HepG2 (cell line): ENCODE results near the gene ZSCAN21. TPM values are rescaled to one million over a fixed set of nuclear protein-coding genes. Genes with fewer than 3 reads are reported as not detected.

Experiments used
- AGO2 ChIP-seq: fragments of 200-400 bp; formaldehyde crosslinking; optimal IDR thresholded peaks from 2 replicates; pipeline ENCODE3; 2017; ENCODE audit warnings: mild to moderate bottlenecking, low read depth, low read length, moderate library complexity
- CBX1 ChIP-seq: IDR thresholded peaks from one replicate; pipeline ENCODE4 v1.6.1; 2016; ENCODE audit warnings: antibody characterized with exemption, low read depth
- E2F1 ChIP-seq: sonication (generic); formaldehyde crosslinking; IDR thresholded peaks from 2 replicates; pipeline ENCODE4 v1.5.0; 2020; ENCODE audit warnings: missing genetic modification reagents
- FOXC1 ChIP-seq: sonication (generic); formaldehyde crosslinking; IDR thresholded peaks from 2 replicates; pipeline ENCODE4 v1.8.0; 2022; ENCODE audit warnings: mild to moderate bottlenecking, missing genetic modification reagents, borderline replicate concordance
- GATAD2A ChIP-seq: IDR thresholded peaks from 2 replicates; pipeline ENCODE4 v1.6.1; 2016
- HDAC1 ChIP-seq: sonication (generic); formaldehyde crosslinking; IDR thresholded peaks from 2 replicates; pipeline ENCODE4 v1.5.1; 2020; ENCODE audit warnings: mild to moderate bottlenecking, missing genetic modification reagents
- HIC2 ChIP-seq: sonication (generic); formaldehyde crosslinking; IDR thresholded peaks from 2 replicates; pipeline ENCODE4 v1.9.0; 2022; ENCODE audit warnings: low read depth, missing genetic modification reagents
- HMGA1 ChIP-seq: sonication (generic); formaldehyde crosslinking; conservative IDR thresholded peaks from 2 replicates; pipeline ENCODE4 v1.4.0; 2020; ENCODE audit warnings: missing genetic modification reagents
- KDM2A ChIP-seq: sonication (generic); formaldehyde crosslinking; IDR thresholded peaks from 2 replicates; pipeline ENCODE4 v1.4.0; 2020; ENCODE audit warnings: low read depth, missing genetic modification reagents, borderline replicate concordance
- REST ChIP-seq, 2 experiments: IDR thresholded peaks; 2 replicates each; pipeline ENCODE4 v1.6.1; 2011 to 2012; ENCODE audit warnings: low read length in 2 of 2, borderline replicate concordance in 1 of 2, low read depth in 1 of 2, mild to moderate bottlenecking in 1 of 2, moderate library complexity in 1 of 2
- RNF2 ChIP-seq: fragments of 450-650 bp; conservative IDR thresholded peaks from 2 replicates; pipeline ENCODE4 v1.6.1; 2016; ENCODE audit warnings: low read depth
- SP4 ChIP-seq: sonication (generic); formaldehyde crosslinking; IDR thresholded peaks from 2 replicates; pipeline ENCODE4 v1.8.1; 2023; ENCODE audit warnings: mild to moderate bottlenecking, missing genetic modification reagents
- TBL1XR1 ChIP-seq: fragments of 150-350 bp; IDR thresholded peaks from 2 replicates; pipeline ENCODE4 v1.6.1; 2014; ENCODE audit warnings: borderline replicate concordance, low read length; ENCODE audit not compliant: partially characterized antibody
- TCF7 ChIP-seq: sonication (generic); IDR thresholded peaks from 2 replicates; pipeline ENCODE4 v1.6.1; 2016; ENCODE audit warnings: antibody characterized with exemption, low read depth
- XBP1 ChIP-seq: sonication (generic); formaldehyde crosslinking; IDR thresholded peaks from 2 replicates; pipeline ENCODE4 v1.5.0; 2020; ENCODE audit warnings: missing genetic modification reagents
- ZBTB2 ChIP-seq: sonication (generic); formaldehyde crosslinking; IDR thresholded peaks from 2 replicates; pipeline ENCODE4 v1.8.0; 2022; ENCODE audit warnings: low read depth, missing genetic modification reagents
- ZIK1 ChIP-seq: sonication (generic); formaldehyde crosslinking; IDR thresholded peaks from 2 replicates; pipeline ENCODE4 v1.5.0; 2020; ENCODE audit warnings: mild to moderate bottlenecking, low read depth, missing genetic modification reagents, borderline replicate concordance
- ZNF597 ChIP-seq: sonication (generic); formaldehyde crosslinking; IDR thresholded peaks from 2 replicates; pipeline ENCODE4 v1.5.0; 2020; ENCODE audit warnings: missing genetic modification reagents
- ZNF639 ChIP-seq: conservative IDR thresholded peaks from 2 replicates; pipeline ENCODE4 v1.6.1; 2018; ENCODE audit warnings: missing genetic modification reagents
- ZNF772 ChIP-seq: sonication (generic); formaldehyde crosslinking; IDR thresholded peaks from 2 replicates; pipeline ENCODE4 v1.5.0; 2020; ENCODE audit warnings: mild to moderate bottlenecking, missing genetic modification reagents
- polyA plus RNA-seq, 8 experiments: library from polyadenylated mRNA; depleted of rRNA in 3 of 8; stranded (reverse) in 7 of 8; unstranded in 1 of 8; fragments of >200 nt; fragmentation: Illumina TruSeq in 4 of 8; extraction: Trizol in 4 of 8; gene quantifications; 2 replicates each; pipeline versions ENCODE4 v1.2.1 to v1.2.3, GENCODE V29; 2011 to 2016; ENCODE audit warnings: low read depth in 4 of 8, missing spikeins in 1 of 8, mixed read lengths in 1 of 8; ENCODE audit not compliant: insufficient read depth in 1 of 8
- total RNA-seq, 5 experiments: library from RNA; depleted of rRNA; stranded (reverse); fragments of >200 nt; fragmentation: Illumina TruSeq; extraction: Trizol; gene quantifications; 2 replicates each; pipeline ENCODE4 v1.2.3, GENCODE V29; 2016; ENCODE audit warnings: low read depth in 1 of 5

The ZSCAN21 gene
- total and polyA plus RNA-seq, 2 of the 13 experiments (the other 11 are each of a cell fraction or from before 2014, with no cell fraction given), result 7.0 to 10.0 TPM

GRCh38 chr7:100017300-100017699 is 32.3 kb upstream of the ZSCAN21 start (continued):
- TF ChIP-seq ZNF639 (CRISPR knock-in tag), result 0 out of 2 replicates have a peak, but pooled peaks have one; percentile 29
- TF ChIP-seq HIC2 (CRISPR knock-in tag), result peak; percentile 69; the same call in 1 of the 2 replicates
- no peak for TF ChIP-seq FOXC1 (CRISPR knock-in tag)
- TF ChIP-seq TCF7, result no peak
- no peak for TF ChIP-seq ZBTB2 (CRISPR knock-in tag)
- no peak for TF ChIP-seq E2F1 (CRISPR knock-in tag)
- TF ChIP-seq RNF2, result no peak
- peak; percentile 68; the same call in 1 of the 2 replicates for TF ChIP-seq GATAD2A
- TF ChIP-seq TBL1XR1, result no peak
- TF ChIP-seq KDM2A, result peak; percentile 61; the same call in 1 of the 2 replicates
- TF ChIP-seq CBX1, result peak; percentile 38
- no peak for TF ChIP-seq ZNF597
- TF ChIP-seq REST (IDR thresholded peaks at IDR 0.05; ENCODE audit: borderline replicate concordance in 1 of 2, low read depth in 1 of 2, low read length in 2 of 2), result no peak
- TF ChIP-seq ZIK1 (CRISPR knock-in tag), result no peak
- no peak for TF ChIP-seq AGO2
- peak; percentile 56 for TF ChIP-seq HDAC1
- TF ChIP-seq ZNF772 (CRISPR knock-in tag), result peak; percentile 20; the same call in 1 of the 2 replicates
- TF ChIP-seq XBP1 (CRISPR knock-in tag), result no peak
- TF ChIP-seq SP4 (CRISPR knock-in tag), result no peak
- no peak for TF ChIP-seq HMGA1
